K562 (cell line): ENCODE measurements around the gene SEMA3C. TPM values are rescaled to one million over a fixed set of nuclear protein-coding genes. Genes with fewer than 3 reads are reported as not detected.

Source experiments
- ATAC-seq: fragments of 200-7000 bp; cut with Tn5 transposase; 3 replicates; pipeline ENCODE4 v1.9.1; 2020; ENCODE audit warnings: moderate library complexity
- BruUV-seq: library from RNA; stranded (reverse); fragments of 400-500 nt; replicated peaks from 2 replicates; lab custom pipeline; 2021; lab: Mats Ljungman, UMichigan
- CTCF ChIA-PET: fragments of 300-600 bp; formaldehyde crosslinking; extraction: SDS; loops from one replicate; lab custom pipeline; 2021; ENCODE audit warnings: low intra/inter-chr PET ratio; lab: Yijun Ruan, JAX
- POLR2A ChIA-PET: fragments of 300-600, 350-650 bp; sonication (Branson Sonifier 250); formaldehyde crosslinking; extraction: SDS; loops from one replicate; lab custom pipeline; 2021; ENCODE audit warnings: antibody characterized with exemption, inconsistent platforms; lab: Yijun Ruan, JAX
- DNase-seq, 4 experiments: peaks; one replicate each; pipeline versions ENCODE4 v3.0.0 to v3.0.0-alpha.2; 2011 to 2018; ENCODE audit warnings: low spot score in 3 of 4, mixed read lengths in 3 of 4; ENCODE audit errors: extremely low read depth in 1 of 4
- FAIRE-seq: peaks from 2 replicates; lab custom pipeline; 2011; peaks lifted over from hg19 to GRCh38; lab: Jason Lieb, UNC
- H2AFZ ChIP-seq: 2 replicates; pipeline ENCODE4 v1.6.0; 2011; ENCODE audit warnings: low read depth, low read length, control low read depth, inconsistent platforms
- H3K27ac ChIP-seq: fragments of 200-600 bp; 3 replicates; pipeline ENCODE4 v1.8.0; 2011; ENCODE audit warnings: low read depth, mild to moderate bottlenecking, control low read depth, inconsistent platforms, low read length, moderate library complexity, mixed read lengths; ENCODE audit errors: extremely low read depth
- H3K27me3 ChIP-seq, 2 experiments: fragments of 300-600 bp in 1 of 2; 2 replicates in 1 of 2; 3 replicates in 1 of 2; pipeline versions ENCODE4 v1.6.0 to v1.8.0; 2011; ENCODE audit warnings: inconsistent platforms in 2 of 2, low read length in 2 of 2, mild to moderate bottlenecking in 1 of 2, mixed read lengths in 1 of 2, moderate library complexity in 1 of 2; ENCODE audit not compliant: control insufficient read depth in 2 of 2, insufficient read depth in 2 of 2
- H3K36me3 ChIP-seq: fragments of 300-600 bp; 3 replicates; pipeline ENCODE4 v1.8.0; 2011; ENCODE audit warnings: mild to moderate bottlenecking, low read length, inconsistent platforms; ENCODE audit not compliant: control insufficient read depth, insufficient read depth
- H3K4me1 ChIP-seq, 2 experiments: fragments of 200-600 bp in 1 of 2; replicated peaks in 1 of 2; 2 replicates in 1 of 2; 3 replicates in 1 of 2; pipeline versions ENCODE4 v1.5.1 to v1.8.0; 2011; ENCODE audit warnings: inconsistent platforms in 2 of 2, low read length in 2 of 2, mild to moderate bottlenecking in 1 of 2, mixed read lengths in 1 of 2, moderate library complexity in 1 of 2; ENCODE audit not compliant: control insufficient read depth in 2 of 2, insufficient read depth in 2 of 2
- H3K4me2 ChIP-seq: 2 replicates; pipeline ENCODE4 v1.6.1; 2011; ENCODE audit warnings: low read length, control low read depth, inconsistent platforms, mixed read lengths; ENCODE audit not compliant: insufficient read depth
- H3K4me3 ChIP-seq: fragments of 200-600 bp; sonication (generic), shearing (Covaris generic); 2 replicates; pipeline ENCODE4 v1.5.1; 2016; ENCODE audit warnings: control low read depth, inconsistent platforms
- H3K79me2 ChIP-seq: fragments of 200-600 bp; 3 replicates; pipeline ENCODE4 v1.8.0; 2011; ENCODE audit warnings: low read length, inconsistent platforms; ENCODE audit not compliant: control insufficient read depth, insufficient read depth
- H3K9ac ChIP-seq, 2 experiments: 2 replicates each; pipeline versions ENCODE4 v1.6.0 to v1.6.1; 2011; ENCODE audit warnings: low read depth in 2 of 2, low read length in 2 of 2, control low read depth in 1 of 2, inconsistent platforms in 1 of 2, mild to moderate bottlenecking in 1 of 2, mixed read lengths in 1 of 2; ENCODE audit not compliant: insufficient read depth in 1 of 2
- H3K9me1 ChIP-seq: one replicate; pipeline ENCODE4 v1.6.0; 2011; ENCODE audit warnings: inconsistent platforms, mild to moderate bottlenecking, low read length, moderate library complexity; ENCODE audit not compliant: control insufficient read depth, insufficient read depth
- H3K9me3 ChIP-seq: replicated peaks from 2 replicates; pipeline ENCODE4 v1.5.1; 2011; ENCODE audit warnings: low read depth, low read length, inconsistent platforms; ENCODE audit not compliant: control insufficient read depth, insufficient read depth
- H4K20me1 ChIP-seq: replicated peaks from 2 replicates; pipeline ENCODE4 v1.6.1; 2011; ENCODE audit warnings: low read length, inconsistent platforms, mixed read lengths; ENCODE audit not compliant: control insufficient read depth, insufficient read depth
- ARID2 ChIP-seq: fragments of 450-650 bp; IDR thresholded peaks from 2 replicates; pipeline ENCODE4 v1.6.1; 2017; ENCODE audit warnings: antibody characterized with exemption, mild to moderate bottlenecking
- CHAMP1 ChIP-seq: fragments of 450-650 bp; IDR thresholded peaks from 2 replicates; pipeline ENCODE4 v1.6.1; 2016; ENCODE audit warnings: mild to moderate bottlenecking
- CSDE1 ChIP-seq, 2 experiments: fragments of 450-650 bp; IDR thresholded peaks; 2 replicates each; pipeline ENCODE4 v1.6.1; 2016; ENCODE audit warnings: mild to moderate bottlenecking in 1 of 2
- CTCF ChIP-seq, 3 experiments: IDR thresholded peaks in 2 of 3; conservative IDR thresholded peaks in 1 of 3; 2 replicates each; pipeline ENCODE4 v1.5.1; 2011 to 2012; ENCODE audit warnings: low read length in 3 of 3, mild to moderate bottlenecking in 3 of 3, control low read depth in 2 of 3, improper control_type of control experiment in 1 of 3, inconsistent platforms in 1 of 3, low read depth in 1 of 3, mixed read lengths in 1 of 3, moderate library complexity in 1 of 3; ENCODE audit not compliant: insufficient read depth in 2 of 3
- DEAF1 ChIP-seq: fragments of 450-650 bp; formaldehyde crosslinking; IDR thresholded peaks from 2 replicates; pipeline ENCODE4 v1.4.0; 2020; ENCODE audit warnings: mild to moderate bottlenecking, moderate library complexity
- DMBX1 ChIP-seq: fragments of 250-450 bp; sonication (Bioruptor Pico); IDR thresholded peaks from 2 replicates; pipeline ENCODE4 v1.8.0; 2022; ENCODE audit warnings: inconsistent platforms, mild to moderate bottlenecking, moderate library complexity, borderline replicate concordance
- FOXK2 ChIP-seq, 2 experiments: fragments of 450-650 bp; IDR thresholded peaks in 1 of 2; conservative IDR thresholded peaks in 1 of 2; 2 replicates each; pipeline ENCODE4 v1.6.1; 2016; ENCODE audit warnings: low read depth in 2 of 2, mild to moderate bottlenecking in 1 of 2
- MTA2 ChIP-seq: fragments of 450-650 bp; IDR thresholded peaks from 2 replicates; pipeline ENCODE4 v1.6.1; 2016; ENCODE audit warnings: low read depth
- NFYB ChIP-seq: IDR thresholded peaks from 2 replicates; pipeline ENCODE4 v1.6.1; 2011; ENCODE audit warnings: mild to moderate bottlenecking, moderate library complexity; ENCODE audit not compliant: insufficient read length; ENCODE audit errors: extremely low read depth
- NR4A1 ChIP-seq, 2 experiments: fragments of 250-450 bp in 1 of 2; fragments of 450-650 bp in 1 of 2; sonication (Bioruptor Pico) in 1 of 2; IDR thresholded peaks; 2 replicates each; pipeline versions ENCODE4 v1.4.0 to v1.6.1; 2016 to 2020; ENCODE audit warnings: mild to moderate bottlenecking in 2 of 2, missing compliant biosample characterization in 1 of 2, missing genetic modification characterization in 1 of 2, moderate library complexity in 1 of 2
- SIN3A ChIP-seq, 2 experiments: fragments of 150-350 bp in 1 of 2; IDR thresholded peaks; 2 replicates each; pipeline ENCODE4 v1.6.1; 2011 to 2016; ENCODE audit warnings: borderline replicate concordance in 2 of 2, low read depth in 2 of 2, low read length in 2 of 2, mild to moderate bottlenecking in 2 of 2, moderate library complexity in 2 of 2; ENCODE audit not compliant: control insufficient read depth in 1 of 2
- ZNF134 ChIP-seq: fragments of 250-450 bp; sonication (Bioruptor Pico); conservative IDR thresholded peaks from 2 replicates; pipeline ENCODE4 v1.4.0; 2020
- ZNF146 ChIP-seq: IDR thresholded peaks from one replicate; pipeline ENCODE4 v1.6.1; 2018; ENCODE audit warnings: missing compliant biosample characterization; ENCODE audit not compliant: unreplicated experiment
- ZNF316 ChIP-seq: fragments of 450-650 bp; IDR thresholded peaks from 2 replicates; pipeline ENCODE4 v1.6.1; 2016
- WGBS: fragments of 100-300 bp; shearing (Covaris generic); methylation state at CpG from one replicate; pipeline ENCODE4 v1.1.6; 2016; ENCODE audit warnings: low coverage, mixed read lengths; ENCODE audit not compliant: insufficient coverage; ENCODE audit errors: missing lambda C conversion rate; 5-methylcytosine and 5-hydroxymethylcytosine counted together
- in situ Hi-C: fragments of 300-500 bp; cut with MboI; formaldehyde crosslinking; loops from 4 replicates; pipeline ENCODE4 v1.15.0; 2018; ENCODE audit warnings: inconsistent platforms, mixed read lengths
- intact Hi-C: fragments of 100-400 bp; cut with micrococcal nuclease; formaldehyde crosslinking; loops from 2 replicates; pipeline ENCODE4 v1.14.2; 2022
- polyA plus RNA-seq, 8 experiments: library from polyadenylated mRNA; depleted of rRNA in 4 of 8; stranded (reverse) in 5 of 8; unstranded in 3 of 8; fragments of >200 nt; fragmentation: Nextera tagmentation in 2 of 8; fragmentation: Illumina TruSeq in 1 of 8; extraction: Ambion mirVana in 2 of 8; extraction: Trizol in 1 of 8; gene quantifications; 2 replicates each; pipeline versions ENCODE4 v1.2.1 to v1.2.3, GENCODE V29; 2011 to 2014; ENCODE audit warnings: inconsistent platforms in 1 of 8, missing spikeins in 1 of 8
- total RNA-seq, 7 experiments: library from RNA; depleted of rRNA in 6 of 7; stranded (reverse); fragments of >200 nt in 6 of 7; fragmentation: Illumina TruSeq in 2 of 7; extraction: Trizol in 2 of 7; gene quantifications; 2 replicates each; pipeline versions ENCODE4 v1.2.1 to v1.2.3, GENCODE V29; 2011 to 2021; ENCODE audit warnings: low replicate concordance in 1 of 7

Gene SEMA3C
- total and polyA plus RNA-seq, 9 of the 15 experiments (the other 6 are each of a cell fraction or from before 2014, with no cell fraction given), result 0.04 to 0.36 (median 0.12) TPM; not detected in 3

GRCh38 chr7:80809545-80809944, 109.3 kb downstream of the SEMA3C start (continued):
- TF ChIP-seq ARID2 (no peak), CHAMP1 (no peak), SIN3A (IDR thresholded peaks at IDR 0.05; ENCODE audit: borderline replicate concordance in 2 of 2, control insufficient read depth in 1 of 2, low read depth in 2 of 2, low read length in 2 of 2) (no peak)

GRCh38 chr7:80807166-80807900, 111.5 kb downstream of the SEMA3C start:
- no TSS peak for BruUV-seq
- H3K9me1 ChIP-seq, result no peaks in the 10 kb centered on the region
- no peaks in the 10 kb centered on the region for H4K20me1 ChIP-seq
- intact Hi-C loops, result no loop called here
- H3K9me3 ChIP-seq, result no peaks in the 10 kb centered on the region
- no peak overlapping the region for H3K4me2 ChIP-seq
- ChIA-PET CTCF (no interaction called here), POLR2A (no interaction called here)
- no peaks in the 10 kb centered on the region for H3K27me3 ChIP-seq
- H3K36me3 ChIP-seq, result no peaks in the 10 kb centered on the region
- ATAC-seq (no peak), DNase-seq (no peak), FAIRE-seq (no peak)
- 0% methylated on average over 3 of the region's 3 CpGs for WGBS
- H3K79me2 ChIP-seq, result no peaks in the 10 kb centered on the region
- H3K4me1 ChIP-seq, result no peaks in the 10 kb centered on the region
- in situ Hi-C loops, result no loop called here
- no peak overlapping the region for H3K4me3 ChIP-seq
- no peak overlapping the region for H3K27ac ChIP-seq
- H2AFZ ChIP-seq, result no peak overlapping the region
- H3K9ac ChIP-seq, result no peak overlapping the region
- TF ChIP-seq CSDE1 (IDR thresholded peaks at IDR 0.05), result no peak
- no peak for TF ChIP-seq ZNF146 (CRISPR knock-in tag)
- no peak for TF ChIP-seq NR4A1 (CRISPR knock-in tag; IDR thresholded peaks at IDR 0.05)
- no peak for TF ChIP-seq NR4A1 (tag; IDR thresholded peaks at IDR 0.05)
- no peak for TF ChIP-seq FOXK2 (conservative IDR thresholded peaks at IDR 0.05 in 1 of 2, IDR thresholded peaks at IDR 0.05 in 1 of 2; ENCODE audit: low read depth in 2 of 2)
- no peak for TF ChIP-seq ZNF134 (CRISPR knock-in tag)
- no peak for TF ChIP-seq MTA2
- no peak for TF ChIP-seq NFYB
- no peak for TF ChIP-seq ZNF316
- TF ChIP-seq CTCF (IDR thresholded peaks at IDR 0.05 in 2 of 3, conservative IDR thresholded peaks at IDR 0.05 in 1 of 3; ENCODE audit: insufficient read depth in 2 of 3, low read depth in 1 of 3, low read length in 3 of 3), result no peak
- TF ChIP-seq DEAF1, result no peak
- TF ChIP-seq DMBX1 (CRISPR knock-in tag), result no peak
